ENCODE measurements around the gene ARGLU1. TPM values are rescaled to one million over a fixed set of nuclear protein-coding genes. Genes with fewer than 3 reads are reported as not detected.
"Not testable (repeated sequence)": the region's sequence is repeated elsewhere in the genome, so short reads cannot be mapped to it uniquely, and the experiment has no call there.

ARGLU1 gene
- total RNA-seq, 2 experiments from 2014 or later, result 89.2 to 91.8 TPM

DNA sequence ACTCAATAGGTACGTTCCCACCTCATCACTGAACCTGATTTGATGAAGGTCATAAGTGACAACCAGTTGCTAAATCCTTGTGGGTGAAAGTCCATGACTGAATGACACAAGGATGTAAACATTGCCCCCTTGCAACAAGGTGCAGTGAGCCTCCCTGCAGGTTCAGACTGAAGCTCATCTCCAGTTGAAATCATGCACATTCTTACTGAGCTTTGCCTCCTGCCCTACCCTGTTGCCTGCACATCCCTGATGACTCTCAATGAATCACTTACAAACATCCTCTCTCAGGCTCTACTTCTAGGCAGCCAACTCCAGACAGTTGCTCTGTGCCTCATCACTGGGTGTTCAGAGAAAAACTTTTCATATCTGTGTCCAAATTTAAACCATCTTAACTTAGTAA, 42.5 kb upstream of the ARGLU1 start:
- intact Hi-C loops (cut with micrococcal nuclease), result no loop called here
- ChIA-PET CTCF (interaction anchor here (2.6 kb wide), 1 partner anchor 10 kb away, joined by 11 read pairs; no protein-coding TSS in a partner anchor), POLR2A (no interaction called here)
- no peak for DNase-seq
- TF ChIP-seq, protein P1, sequence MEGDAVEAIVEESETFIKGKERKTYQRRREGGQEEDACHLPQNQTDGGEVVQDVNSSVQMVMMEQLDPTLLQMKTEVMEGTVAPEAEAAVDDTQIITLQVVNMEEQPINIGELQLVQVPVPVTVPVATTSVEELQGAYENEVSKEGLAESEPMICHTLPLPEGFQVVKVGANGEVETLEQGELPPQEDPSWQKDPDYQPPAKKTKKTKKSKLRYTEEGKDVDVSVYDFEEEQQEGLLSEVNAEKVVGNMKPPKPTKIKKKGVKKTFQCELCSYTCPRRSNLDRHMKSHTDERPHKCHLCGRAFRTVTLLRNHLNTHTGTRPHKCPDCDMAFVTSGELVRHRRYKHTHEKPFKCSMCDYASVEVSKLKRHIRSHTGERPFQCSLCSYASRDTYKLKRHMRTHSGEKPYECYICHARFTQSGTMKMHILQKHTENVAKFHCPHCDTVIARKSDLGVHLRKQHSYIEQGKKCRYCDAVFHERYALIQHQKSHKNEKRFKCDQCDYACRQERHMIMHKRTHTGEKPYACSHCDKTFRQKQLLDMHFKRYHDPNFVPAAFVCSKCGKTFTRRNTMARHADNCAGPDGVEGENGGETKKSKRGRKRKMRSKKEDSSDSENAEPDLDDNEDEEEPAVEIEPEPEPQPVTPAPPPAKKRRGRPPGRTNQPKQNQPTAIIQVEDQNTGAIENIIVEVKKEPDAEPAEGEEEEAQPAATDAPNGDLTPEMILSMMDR (IDR thresholded peaks at IDR 0.05), result no peak
- no peak overlapping the region for H3K27ac Mint-ChIP-seq
- H3K27me3 Mint-ChIP-seq, result peaks cover 14% of the 10 kb centered on the region
- H3K4me3 Mint-ChIP-seq, result no peak overlapping the region
- no peaks in the 10 kb centered on the region for H3K9me3 Mint-ChIP-seq
- no peaks in the 10 kb centered on the region for H3K4me1 Mint-ChIP-seq (ENCODE audit: low read depth)
- ATAC-seq, result no peak
- no peaks in the 10 kb centered on the region for H3K36me3 Mint-ChIP-seq (ENCODE audit: low read depth)

DNA sequence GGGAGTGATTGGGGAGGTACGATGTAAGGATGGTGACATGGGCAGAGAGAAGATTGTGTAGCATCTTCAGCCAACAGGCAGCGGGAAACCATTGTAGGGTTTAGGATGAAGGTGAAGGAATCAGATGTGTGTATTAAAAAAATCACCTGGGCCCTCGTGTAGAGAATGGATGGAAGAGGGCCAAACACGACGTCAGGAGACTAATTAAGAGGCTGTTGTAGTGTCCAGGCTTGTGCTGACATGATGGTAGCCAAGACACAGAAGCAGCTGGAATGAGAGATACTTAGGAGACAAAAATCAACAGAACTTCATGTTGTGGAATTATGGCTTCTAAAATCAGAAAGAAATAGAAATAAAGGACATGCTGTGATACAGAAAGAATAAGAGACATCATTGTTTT, 41.2 kb upstream of the ARGLU1 start:
- H3K4me1 Mint-ChIP-seq (ENCODE audit: low read depth), result no peaks in the 10 kb centered on the region
- TF ChIP-seq, protein P1 (IDR thresholded peaks at IDR 0.05), result no peak
- no peak for ATAC-seq
- no peak for DNase-seq
- ChIA-PET CTCF (interaction anchor here (2.6 kb wide), 1 partner anchor 11 kb away, joined by 11 read pairs; no protein-coding TSS in a partner anchor), POLR2A (no interaction called here)
- H3K27ac Mint-ChIP-seq, result no peak overlapping the region
- no peaks in the 10 kb centered on the region for H3K36me3 Mint-ChIP-seq (ENCODE audit: low read depth)
- peaks cover 14% of the 10 kb centered on the region for H3K27me3 Mint-ChIP-seq
- intact Hi-C loops (cut with micrococcal nuclease), result no loop called here
- no peaks in the 10 kb centered on the region for H3K9me3 Mint-ChIP-seq
- H3K4me3 Mint-ChIP-seq, result no peak overlapping the region

DNA sequence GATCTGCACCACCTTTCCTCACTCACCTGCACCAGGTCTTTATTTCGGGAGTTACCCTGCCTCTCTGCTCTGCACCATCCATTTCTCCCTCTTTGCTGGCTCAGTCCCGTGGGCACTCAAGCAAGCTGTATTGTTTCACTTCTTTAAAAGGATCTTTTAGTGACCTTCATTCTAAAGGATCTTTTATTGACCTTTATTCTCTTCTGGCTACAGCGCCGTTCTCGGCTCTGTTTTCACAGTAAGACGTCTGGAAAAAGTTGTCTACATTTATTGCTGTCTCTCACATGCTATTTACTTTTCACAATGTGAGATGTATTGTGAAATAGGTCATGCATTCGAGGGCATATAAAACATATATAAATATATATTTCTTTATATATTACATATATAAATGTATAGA, 35.6 kb upstream of the ARGLU1 start:
- Mint-ChIP-seq H3K9me3 (no peaks in the 10 kb centered on the region), H3K4me1 (ENCODE audit: low read depth) (peaks cover 14% of the 10 kb centered on the region), H3K27me3 (peaks cover 7% of the 10 kb centered on the region), H3K4me3 (no peak overlapping the region), H3K27ac (no peak overlapping the region), H3K36me3 (ENCODE audit: low read depth) (no peaks in the 10 kb centered on the region)
- intact Hi-C loops (cut with micrococcal nuclease), result no loop called here
- ChIA-PET CTCF (no interaction called here), POLR2A (no interaction called here)
- TF ChIP-seq, protein P1 (IDR thresholded peaks at IDR 0.05), result no peak
- no peak for DNase-seq
- ATAC-seq, result no peak

DNA sequence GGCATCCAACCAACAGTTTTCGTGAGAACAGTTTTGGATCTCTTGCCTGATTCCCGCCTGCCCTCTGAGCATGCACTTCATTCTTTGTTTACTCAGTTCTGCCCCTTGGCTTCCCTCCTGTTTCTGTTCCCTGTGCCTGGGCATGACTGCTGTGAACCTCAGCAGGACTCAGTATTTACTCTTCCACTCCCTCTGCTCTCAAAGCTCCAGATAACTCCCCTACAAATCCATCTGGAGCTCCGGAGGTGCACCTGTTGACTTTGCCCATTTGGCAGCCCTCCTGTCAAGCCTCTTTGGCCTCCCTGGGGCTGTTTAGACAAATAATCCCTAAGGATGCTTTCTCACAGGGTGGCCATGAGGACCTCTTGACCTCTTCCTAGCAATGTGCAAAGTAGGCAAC, 34.2 kb upstream of the ARGLU1 start:
- CTCF ChIA-PET, result interaction anchor here (0.9 kb wide), 1 partner anchor 18 kb away, joined by 4 read pairs; no protein-coding TSS in a partner anchor
- Mint-ChIP-seq H3K9me3 (no peaks in the 10 kb centered on the region), H3K27ac (no peak overlapping the region), H3K27me3 (peaks cover 10% of the 10 kb centered on the region), H3K4me1 (ENCODE audit: low read depth) (peaks cover 14% of the 10 kb centered on the region), H3K36me3 (ENCODE audit: low read depth) (no peaks in the 10 kb centered on the region), H3K4me3 (no peak overlapping the region)
- POLR2A ChIA-PET, result no interaction called here
- TF ChIP-seq, protein P1 (IDR thresholded peaks at IDR 0.05), result no peak
- DNase-seq (no peak), ATAC-seq (no peak)
- intact Hi-C loops (cut with micrococcal nuclease), result no loop called here

DNA sequence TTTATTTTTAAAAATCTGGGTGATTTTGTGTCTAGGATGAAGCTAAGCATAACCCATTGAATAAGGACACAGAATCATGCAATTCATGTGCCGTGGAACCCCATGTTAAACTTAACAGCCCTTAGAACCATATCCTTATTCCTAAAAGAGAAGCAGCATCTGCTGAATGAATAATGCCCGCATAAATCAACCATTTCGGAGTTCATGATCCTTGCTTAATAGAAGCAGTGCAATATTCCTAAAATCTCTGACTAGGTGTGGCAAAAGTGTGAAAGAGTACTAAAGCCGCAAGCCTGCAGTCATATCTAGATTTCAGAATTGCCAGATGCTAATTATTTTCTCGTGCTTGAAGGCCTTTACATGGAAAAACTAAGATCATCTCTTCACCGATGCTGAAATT, 33.6 kb upstream of the ARGLU1 start:
- CTCF ChIA-PET, result interaction anchor here (1.3 kb wide), 1 partner anchor 18 kb away, joined by 3 read pairs; no protein-coding TSS in a partner anchor
- ATAC-seq, result no peak
- no peaks in the 10 kb centered on the region for H3K36me3 Mint-ChIP-seq (ENCODE audit: low read depth)
- TF ChIP-seq, protein P1 (IDR thresholded peaks at IDR 0.05), result no peak
- intact Hi-C loops (cut with micrococcal nuclease), result no loop called here
- no peaks in the 10 kb centered on the region for H3K9me3 Mint-ChIP-seq
- H3K27ac Mint-ChIP-seq, result no peak overlapping the region
- H3K4me3 Mint-ChIP-seq, result no peak overlapping the region
- H3K27me3 Mint-ChIP-seq, result peaks cover 9% of the 10 kb centered on the region
- DNase-seq, result no peak
- POLR2A ChIA-PET, result no interaction called here
- peaks cover 14% of the 10 kb centered on the region for H3K4me1 Mint-ChIP-seq (ENCODE audit: low read depth)

DNA sequence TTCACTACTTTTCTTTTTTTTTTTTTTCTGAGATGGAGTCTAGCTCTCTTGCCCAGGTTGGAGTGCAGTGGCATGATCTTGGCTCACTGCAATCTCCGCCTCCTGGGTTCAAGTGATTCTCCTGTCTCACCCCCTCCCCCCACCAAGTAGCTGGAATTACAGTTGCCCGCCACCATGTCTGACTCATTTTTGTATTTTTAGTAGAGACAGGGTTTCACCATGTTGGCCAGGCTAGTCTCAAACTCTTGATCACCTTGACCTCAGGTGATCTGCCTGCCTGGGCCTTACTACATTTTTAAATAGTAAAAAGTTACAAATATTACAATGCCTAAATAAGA, 32.8 kb upstream of the ARGLU1 start:
- H3K27me3 Mint-ChIP-seq; H3K27ac Mint-ChIP-seq; H3K36me3 Mint-ChIP-seq (ENCODE audit: low read depth); ATAC-seq; DNase-seq; intact Hi-C loops (cut with micrococcal nuclease); H3K9me3 Mint-ChIP-seq; H3K4me3 Mint-ChIP-seq: not testable (repeated sequence)
- peaks cover 14% of the 10 kb centered on the region for H3K4me1 Mint-ChIP-seq (ENCODE audit: low read depth)
- ChIA-PET CTCF (interaction anchor here (1.3 kb wide), 1 partner anchor 19 kb away, joined by 3 read pairs; no protein-coding TSS in a partner anchor), POLR2A (interaction anchor here (1.1 kb wide), 1 partner anchor 33 kb away, joined by 3 read pairs; the partner anchor contains the start of gene ARGLU1)
